ENCODE measurements around the gene EPHB1. TPM values are rescaled to one million over a fixed set of nuclear protein-coding genes. Genes with fewer than 3 reads are reported as not detected.

EPHB1 gene
- polyA plus RNA-seq, 5 donors: 1.8 to 3.9 (median 2.8) TPM

DNA sequence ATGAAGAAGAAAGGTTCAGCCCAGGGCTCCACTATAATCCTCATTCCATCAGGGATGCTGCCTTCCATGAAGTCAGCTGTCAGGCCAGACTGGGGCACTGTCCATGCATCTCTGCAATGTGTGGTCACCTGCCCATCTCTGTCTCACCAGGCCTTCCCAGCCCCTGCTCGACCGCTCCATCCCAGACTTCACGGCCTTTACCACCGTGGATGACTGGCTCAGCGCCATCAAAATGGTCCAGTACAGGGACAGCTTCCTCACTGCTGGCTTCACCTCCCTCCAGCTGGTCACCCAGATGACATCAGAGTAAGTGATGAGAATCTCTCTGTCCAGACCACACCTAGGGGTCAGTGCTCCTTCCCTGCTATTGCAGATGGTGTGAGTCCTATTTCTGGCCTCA, 454.1 kb downstream of the EPHB1 start:
- no peak for DNase-seq

DNA sequence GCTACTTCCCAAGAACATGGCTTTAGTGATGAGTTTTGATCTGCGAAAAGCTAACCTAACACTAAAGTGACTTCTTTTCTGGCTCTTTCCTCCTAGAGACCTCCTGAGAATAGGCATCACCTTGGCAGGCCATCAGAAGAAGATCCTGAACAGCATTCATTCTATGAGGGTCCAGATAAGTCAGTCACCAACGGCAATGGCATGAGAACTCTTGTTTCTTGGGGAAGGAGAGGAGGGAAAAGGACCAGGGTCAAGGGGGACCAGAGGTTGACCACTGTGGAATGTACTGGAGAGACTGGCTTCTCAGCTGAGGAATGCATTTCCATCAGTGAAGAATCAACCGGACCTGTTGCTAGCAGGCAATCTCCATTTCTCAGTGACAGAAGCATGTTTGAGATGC, 463.9 kb downstream of the EPHB1 start:
- DNase-seq: no peak

DNA sequence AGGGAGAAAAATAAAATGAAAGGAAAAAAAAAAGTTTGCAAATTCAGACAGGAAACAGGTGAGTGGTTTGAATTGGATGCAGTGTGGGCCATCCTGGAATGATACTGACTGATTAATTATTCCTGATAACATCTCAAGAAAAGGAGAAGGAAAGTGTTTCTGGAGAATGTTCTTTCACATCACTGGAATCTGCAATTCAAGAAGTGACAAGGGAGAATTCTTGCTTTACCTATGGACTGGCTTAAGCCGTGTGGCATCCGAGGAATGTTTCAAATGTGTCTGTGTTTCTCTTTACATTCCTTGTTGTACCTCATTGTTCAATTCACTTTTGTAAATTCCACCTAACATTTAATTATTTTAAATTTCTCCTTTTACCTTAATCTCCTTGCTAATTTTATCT, 465.0 kb downstream of the EPHB1 start:
- DNase-seq: no peak

DNA sequence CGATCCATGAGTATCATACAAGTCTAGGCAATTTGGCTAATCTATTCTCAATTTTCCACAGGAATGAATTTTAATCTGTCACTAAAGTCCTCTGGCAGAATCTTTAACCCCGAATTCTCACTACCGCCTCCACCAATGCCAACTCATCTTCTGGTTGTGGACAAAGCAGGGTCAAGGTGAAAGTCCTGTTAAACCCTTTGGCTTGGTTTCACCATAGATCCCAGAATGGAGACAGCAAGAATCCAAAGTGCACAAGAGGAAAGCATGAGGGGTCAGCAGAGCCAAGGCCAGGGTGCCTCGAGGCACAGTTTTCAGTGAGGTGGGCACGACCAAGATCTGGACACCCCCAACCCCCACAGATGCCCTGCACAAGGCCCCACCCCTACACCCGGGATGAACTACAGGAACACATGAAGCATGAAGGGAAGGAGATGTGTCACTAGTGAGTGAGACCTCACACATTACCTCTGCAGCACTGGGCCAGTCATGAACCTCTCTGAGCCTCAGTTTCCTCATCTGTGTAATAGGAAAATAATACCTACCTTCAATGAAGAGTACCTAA, 466.2 kb downstream of the EPHB1 start:
- no peak for DNase-seq

DNA sequence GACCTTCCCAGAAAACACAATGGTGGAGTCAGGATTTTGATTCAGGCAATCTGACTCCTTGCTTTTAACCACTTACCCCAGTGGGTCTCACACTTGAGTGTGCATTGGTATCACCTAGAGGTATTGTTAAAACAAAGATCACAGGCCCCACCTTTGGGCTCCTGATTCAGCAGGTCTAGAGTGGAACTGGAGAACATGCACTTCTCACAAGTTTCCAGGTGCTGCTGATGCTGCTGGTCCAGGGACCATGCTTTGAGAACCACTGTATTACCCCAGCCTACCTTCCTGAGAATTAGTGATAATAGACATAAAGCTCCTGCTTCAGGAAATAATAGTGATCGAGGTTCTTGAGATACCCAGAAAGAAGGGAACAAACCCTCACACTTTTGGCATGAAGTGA, 466.9 kb downstream of the EPHB1 start:
- DNase-seq: no peak

DNA sequence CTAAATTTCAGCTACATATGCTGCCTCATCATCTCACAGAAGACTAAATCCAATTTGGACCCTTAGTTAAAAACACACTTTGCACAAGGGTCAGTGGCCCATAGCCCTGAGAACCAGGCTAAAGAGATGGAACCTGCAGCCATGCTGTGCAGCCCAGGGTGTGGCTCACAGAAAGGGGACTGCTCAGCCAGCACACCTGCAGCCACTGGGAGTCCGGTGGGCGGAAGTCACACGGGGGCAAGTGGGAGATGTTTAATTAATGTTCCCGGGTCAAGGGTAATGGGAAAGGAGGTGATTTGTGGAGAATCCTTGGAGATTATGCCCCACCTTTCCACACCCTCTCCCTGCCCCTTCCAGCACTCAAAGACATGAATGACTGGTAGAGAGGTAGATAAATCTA, 467.4 kb downstream of the EPHB1 start:
- DNase-seq: no peak

DNA sequence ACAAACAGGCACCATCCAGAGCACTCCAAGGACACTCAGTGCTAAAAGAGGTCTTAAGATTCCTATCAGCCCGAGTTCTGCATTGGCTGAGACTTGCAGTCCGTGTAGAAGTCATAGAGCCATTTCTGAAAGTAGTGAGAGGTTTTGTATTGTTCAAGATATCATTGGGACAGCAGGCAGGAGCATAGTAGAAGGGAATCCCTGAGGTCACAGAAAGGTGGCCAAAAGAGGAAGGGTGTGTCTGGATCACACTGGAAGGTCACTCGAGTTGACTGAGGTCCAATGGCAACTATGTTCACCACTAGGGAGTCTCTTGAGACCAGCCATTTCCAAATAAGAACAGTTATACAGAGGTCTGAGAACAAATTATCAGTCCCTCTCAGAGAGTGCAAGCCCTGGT, 468.3 kb downstream of the EPHB1 start:
- no peak for DNase-seq

DNA sequence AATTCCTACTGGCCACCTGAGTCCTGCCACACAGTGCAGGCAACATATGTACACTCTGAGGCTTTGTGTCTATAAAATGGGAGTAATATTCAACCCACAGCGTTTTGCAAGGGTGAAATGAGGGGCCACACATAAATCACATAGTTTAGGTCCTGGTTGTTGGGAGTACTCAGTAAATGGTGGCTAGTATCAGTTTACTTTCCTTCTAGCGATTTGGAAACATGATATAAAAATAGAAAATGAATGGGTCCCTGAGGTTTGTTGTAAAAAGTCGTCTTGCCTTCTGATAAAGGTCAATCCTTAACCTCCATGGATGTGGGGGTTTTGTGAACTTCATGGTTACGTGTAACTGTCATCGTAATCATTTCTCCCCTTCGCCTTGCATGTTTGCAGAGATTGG, 472.4 kb downstream of the EPHB1 start:
- DNase-seq: no peak

DNA sequence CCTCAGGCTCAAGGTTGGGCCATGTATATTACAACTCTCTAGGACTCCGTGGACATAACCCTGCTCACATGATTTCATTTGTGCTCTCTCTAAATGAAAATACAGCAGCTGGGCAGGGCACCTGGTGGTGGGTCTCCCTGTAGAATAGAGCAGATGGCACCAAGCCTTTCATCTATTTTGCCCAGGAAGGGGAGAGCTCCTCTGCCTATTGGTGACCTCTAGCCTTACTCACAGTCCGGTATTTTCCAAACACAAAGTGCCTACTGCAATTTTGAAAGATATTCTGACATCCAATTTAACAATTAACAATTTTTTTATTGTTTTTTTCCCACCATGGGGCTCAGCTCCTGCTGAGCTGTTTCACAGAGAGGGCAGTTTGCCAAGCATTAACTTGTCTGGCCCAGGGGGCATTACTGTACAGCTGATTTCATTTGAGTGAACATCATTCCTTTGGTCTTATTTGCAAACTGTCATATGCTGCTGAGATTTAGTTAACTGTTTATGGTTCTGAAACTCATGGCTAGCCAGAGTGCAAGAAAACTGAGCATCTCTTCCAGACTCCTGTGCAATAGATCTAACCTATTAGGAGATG, 474.0 kb downstream of the EPHB1 start:
- DNase-seq: no peak

DNA sequence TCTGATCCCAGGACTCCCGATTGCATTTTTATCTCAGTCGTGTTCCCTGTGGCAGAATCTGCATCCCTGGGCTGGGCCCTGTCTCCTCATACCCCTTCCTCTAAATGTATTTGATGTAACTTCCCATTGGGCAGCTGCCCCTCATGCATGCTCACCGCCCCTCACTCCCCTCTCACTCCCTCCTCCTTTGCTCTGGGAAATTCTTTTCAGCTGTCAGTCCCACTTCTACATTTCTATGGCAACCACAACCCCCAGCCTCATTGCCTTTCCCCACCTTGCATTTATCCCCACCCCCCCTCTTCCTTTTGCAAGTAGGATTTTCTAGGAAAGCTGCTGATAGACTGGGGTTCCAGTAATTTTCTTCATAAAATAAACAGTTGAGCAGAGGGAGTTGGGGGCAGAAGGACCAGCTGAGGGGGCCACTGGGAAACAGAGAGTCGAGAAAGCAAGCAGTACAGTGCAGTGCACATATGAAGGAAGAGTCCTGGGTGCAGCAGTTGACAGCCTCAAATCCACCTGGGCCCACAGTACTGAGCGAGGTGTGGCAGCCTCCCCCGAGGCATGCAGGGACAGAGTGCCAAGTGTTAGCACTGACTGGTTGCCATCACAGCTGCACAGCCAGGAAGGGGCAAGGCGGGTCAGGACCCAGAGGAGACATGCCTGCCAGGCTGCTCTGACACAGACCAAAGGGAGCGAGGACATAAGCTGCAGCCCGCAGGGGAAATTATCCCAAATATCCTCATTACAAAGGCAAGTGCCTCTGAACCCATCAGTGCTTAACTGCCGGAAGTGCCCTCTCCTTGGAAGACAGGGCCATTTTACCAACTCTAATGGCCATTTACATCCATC, 476.3 kb downstream of the EPHB1 start:
- DNase-seq: no peak

DNA sequence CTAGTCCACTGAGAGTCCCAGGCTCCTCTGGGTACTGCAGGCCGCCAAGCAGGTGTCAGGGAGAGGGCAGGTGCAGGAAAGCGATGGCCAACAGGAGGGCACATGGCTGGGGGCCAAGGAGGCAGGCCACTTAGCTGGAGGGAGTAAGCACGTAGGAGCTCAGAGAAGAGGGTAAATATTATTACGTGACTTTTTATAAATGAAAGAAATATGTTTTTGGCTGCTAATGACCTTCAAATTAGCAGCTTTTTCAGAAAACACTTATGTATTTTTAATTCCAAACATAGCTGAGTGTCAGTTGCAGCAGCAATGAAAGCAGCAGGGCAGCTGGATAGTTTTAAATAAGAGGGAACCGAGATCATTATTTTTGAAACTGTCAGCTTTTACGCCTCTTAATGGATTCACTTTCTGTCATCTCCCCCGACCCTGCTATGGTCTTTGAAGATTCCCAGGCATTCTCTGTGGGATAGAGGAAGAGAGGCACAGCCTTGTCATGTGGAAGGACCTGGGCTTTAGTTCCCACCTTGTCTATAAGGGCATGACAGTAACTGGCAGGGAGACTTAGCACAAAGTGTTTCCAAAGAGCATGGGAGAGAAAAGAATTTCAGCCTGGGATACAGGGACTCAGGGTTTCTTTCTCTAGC, 477.1 kb downstream of the EPHB1 start:
- DNase-seq: peak in 1 of 2 donors; percentile 16

DNA sequence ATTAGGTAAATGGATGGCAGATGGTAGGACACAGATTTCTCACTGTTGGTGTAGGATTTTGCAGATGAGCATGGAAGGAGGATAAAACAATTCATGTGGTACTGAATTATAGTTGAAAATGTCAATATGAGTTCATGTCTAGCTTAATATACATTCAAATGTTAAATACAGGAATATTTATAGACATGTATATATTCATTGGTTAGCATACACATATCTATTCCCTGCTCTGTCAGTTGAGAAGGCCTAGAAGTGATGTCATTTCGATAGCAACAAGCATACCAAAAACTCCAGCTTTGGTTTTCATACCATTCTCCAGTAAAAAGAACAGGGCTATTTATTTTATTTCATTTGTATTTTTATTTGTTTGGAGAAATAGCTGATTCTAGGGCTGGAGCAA, 497.1 kb downstream of the EPHB1 start:
- no peak for DNase-seq

DNA sequence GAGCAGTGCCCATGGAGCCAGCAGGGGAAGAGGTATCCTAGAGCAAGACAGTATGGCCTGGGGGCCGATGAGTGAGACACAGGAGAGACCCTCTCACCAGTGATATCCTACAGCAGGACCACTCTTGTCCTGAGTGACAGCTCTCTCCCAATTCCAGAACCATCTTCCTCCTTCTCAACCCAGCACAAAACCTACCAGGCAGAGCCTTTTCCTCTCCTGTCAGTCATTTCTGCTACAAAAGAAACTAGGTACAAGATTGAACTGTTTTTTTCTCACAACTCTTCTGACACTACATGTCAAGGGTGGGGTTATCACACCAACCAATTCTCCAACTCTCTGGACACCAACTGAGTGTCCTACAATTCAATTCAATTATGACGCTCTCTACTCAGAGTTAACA, 506.6 kb downstream of the EPHB1 start:
- DNase-seq: no peak

DNA sequence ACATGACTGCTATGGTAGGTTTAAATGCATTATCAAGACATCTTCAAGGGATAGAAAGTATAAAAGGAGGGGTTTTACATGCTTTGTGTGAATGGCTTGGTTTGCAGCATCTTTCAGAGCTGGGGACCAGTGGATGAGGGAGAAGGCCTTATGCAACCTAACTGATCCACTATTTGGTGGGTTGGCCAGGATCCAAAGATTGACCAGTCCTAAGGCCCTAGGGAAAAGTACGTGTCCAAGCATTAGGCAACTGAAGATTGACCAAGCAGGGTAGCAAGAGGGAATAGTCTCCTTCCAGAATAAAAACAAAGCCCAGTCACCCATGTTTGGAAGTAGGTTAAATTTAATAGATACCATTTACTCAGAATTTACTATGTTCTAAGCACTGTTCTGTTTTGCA, 509.3 kb downstream of the EPHB1 start:
- no peak for DNase-seq

Other genes with a start within 250 kb of the EPHB1 start
- 1 to 10 TPM in 4 of 5 donors, under 1 TPM in 1; 0.58 to 6.1 (median 1.9) TPM for gene KY, start 144.2 kb upstream of the EPHB1 start, polyA plus RNA-seq (ENCODE audit: insufficient read depth in 1 of 5, insufficient read length in 5 of 5, low replicate concordance in 1 of 5)

Data from right lung (tissue), 5 donors.